SK-N-SH (cell line): Measurements from ENCODE around the gene MBD6. TPM values are rescaled to one million over a fixed set of nuclear protein-coding genes. Genes with fewer than 3 reads are reported as not detected.

Source experiments
- CTCF ChIA-PET: fragments of 300-600, 350-600 bp; formaldehyde crosslinking; extraction: SDS; loops from one replicate; lab custom pipeline; 2021; lab: Yijun Ruan, JAX
- POLR2A ChIA-PET: fragments of 350-600 bp; sonication (Branson Sonifier 250); formaldehyde crosslinking; extraction: SDS; loops from one replicate; lab custom pipeline; 2020; ENCODE audit warnings: antibody characterized with exemption, inconsistent platforms; lab: Yijun Ruan, JAX
- DNase-seq: peaks from one replicate; pipeline ENCODE4 v3.0.0; 2012
- H2AFZ ChIP-seq: fragments of 200-600 bp; sonication (generic); 2 replicates; pipeline ENCODE4 v1.8.1; 2016; ENCODE audit warnings: antibody characterized with exemption, mild to moderate bottlenecking, low read depth
- H3F3A ChIP-seq: fragments of 200-600 bp; sonication (generic); replicated peaks from 2 replicates; pipeline ENCODE3; 2016; ENCODE audit warnings: antibody characterized with exemption, mild to moderate bottlenecking; ENCODE audit not compliant: insufficient read depth
- H3K27ac ChIP-seq, 2 experiments: fragments of 200-500 bp in 1 of 2; fragments of 200-600 bp in 1 of 2; sonication (Bioruptor generic) in 1 of 2; sonication (generic), shearing (Covaris generic) in 1 of 2; 2 replicates each; pipeline versions ENCODE4 v1.5.1 to v1.6.1; 2014 to 2016; ENCODE audit warnings: low read depth in 2 of 2, inconsistent platforms in 1 of 2, low read length in 1 of 2, mild to moderate bottlenecking in 1 of 2, mixed read lengths in 1 of 2
- H3K27me3 ChIP-seq: fragments of 200-600 bp; sonication (generic), shearing (Covaris generic); 2 replicates; pipeline ENCODE4 v1.6.1; 2016; ENCODE audit warnings: mixed run types; ENCODE audit not compliant: insufficient read depth
- H3K36me3 ChIP-seq, 2 experiments: fragments of 200-500 bp in 1 of 2; fragments of 200-600 bp in 1 of 2; sonication (Bioruptor generic) in 1 of 2; sonication (generic) in 1 of 2; replicated peaks in 1 of 2; 2 replicates each; pipeline versions ENCODE3 to v1.5.1; 2014 to 2016; ENCODE audit warnings: low read length in 1 of 2, mild to moderate bottlenecking in 1 of 2; ENCODE audit not compliant: insufficient read depth in 2 of 2, control insufficient read depth in 1 of 2
- H3K4me1 ChIP-seq, 2 experiments: fragments of 200-500 bp in 1 of 2; fragments of 200-600 bp in 1 of 2; sonication (Bioruptor generic) in 1 of 2; sonication (generic), shearing (Covaris generic) in 1 of 2; 2 replicates each; pipeline versions ENCODE4 v1.5.1 to v1.6.1; 2014 to 2016; ENCODE audit warnings: low read depth in 1 of 2, low read length in 1 of 2, mixed run types in 1 of 2; ENCODE audit not compliant: insufficient read depth in 2 of 2, control insufficient read depth in 1 of 2
- H3K4me2 ChIP-seq: fragments of 200-600 bp; sonication (generic), shearing (Covaris generic); 2 replicates; pipeline ENCODE4 v1.6.1; 2017; ENCODE audit warnings: mixed run types
- H3K4me3 ChIP-seq, 2 experiments: fragments of 200-500 bp in 1 of 2; fragments of 200-600 bp in 1 of 2; sonication (Bioruptor generic) in 1 of 2; sonication (generic), shearing (Covaris generic) in 1 of 2; 2 replicates each; pipeline versions ENCODE4 v1.5.1 to v1.8.1; 2014 to 2016; ENCODE audit warnings: low read depth in 2 of 2, inconsistent platforms in 1 of 2, low read length in 1 of 2, mild to moderate bottlenecking in 1 of 2, mixed read lengths in 1 of 2, moderate library complexity in 1 of 2
- H3K79me2 ChIP-seq: fragments of 200-600 bp; sonication (generic); 2 replicates; pipeline ENCODE4 v1.8.1; 2017; ENCODE audit warnings: mild to moderate bottlenecking; ENCODE audit not compliant: insufficient read depth
- H3K9ac ChIP-seq: fragments of 200-600 bp; sonication (generic); 2 replicates; pipeline ENCODE4 v1.6.1; 2017; ENCODE audit warnings: mixed run types
- H3K9me2 ChIP-seq: fragments of 200-600 bp; sonication (generic); 2 replicates; pipeline ENCODE4 v1.6.1; 2017; ENCODE audit warnings: mixed run types
- H3K9me3 ChIP-seq: fragments of 200-600 bp; sonication (generic); 2 replicates; pipeline ENCODE4 v1.6.1; 2017; ENCODE audit warnings: mixed run types, mild to moderate bottlenecking, moderate library complexity
- H4K20me1 ChIP-seq: fragments of 200-600 bp; sonication (generic); 2 replicates; pipeline ENCODE4 v1.6.1; 2017; ENCODE audit warnings: mild to moderate bottlenecking, mixed run types; ENCODE audit not compliant: insufficient read depth
- CHD2 ChIP-seq: fragments of 150-350 bp; IDR thresholded peaks from 2 replicates; pipeline ENCODE4 v1.6.1; 2018; ENCODE audit warnings: low read length; ENCODE audit not compliant: partially characterized antibody
- ELF1 ChIP-seq: IDR thresholded peaks from 2 replicates; pipeline ENCODE4 v1.4.0; 2012
- EP300 ChIP-seq, 2 experiments: IDR thresholded peaks; 2 replicates each; pipeline versions ENCODE4 v1.4.0 to v1.6.1; 2012; ENCODE audit warnings: borderline replicate concordance in 1 of 2, low read depth in 1 of 2, low read length in 1 of 2
- EZH2phosphoT487 ChIP-seq: fragments of 200-600 bp; sonication (generic); IDR thresholded peaks from 2 replicates; pipeline ENCODE4 v1.6.1; 2017; ENCODE audit warnings: low read depth, mixed run types, mild to moderate bottlenecking, antibody characterized with exemption, moderate library complexity, borderline replicate concordance
- FOSL2 ChIP-seq: IDR thresholded peaks from 2 replicates; pipeline ENCODE4 v1.4.0; 2012; ENCODE audit warnings: low read depth, mild to moderate bottlenecking, moderate library complexity, borderline replicate concordance
- FOXJ3 ChIP-seq: sonication (generic); formaldehyde crosslinking; IDR thresholded peaks from 2 replicates; pipeline ENCODE4 v1.5.1; 2020; ENCODE audit warnings: mild to moderate bottlenecking, missing genetic modification reagents
- GABPA ChIP-seq: IDR thresholded peaks from 2 replicates; pipeline ENCODE4 v1.4.0; 2012; ENCODE audit warnings: low read depth, mild to moderate bottlenecking
- MAX ChIP-seq: IDR thresholded peaks from 2 replicates; pipeline ENCODE4 v1.4.0; 2012; ENCODE audit warnings: low read depth
- MEF2A ChIP-seq: IDR thresholded peaks from 2 replicates; pipeline ENCODE4 v1.4.0; 2012; ENCODE audit warnings: low read depth, borderline replicate concordance
- MXI1 ChIP-seq: IDR thresholded peaks from 2 replicates; pipeline ENCODE4 v1.6.1; 2012; ENCODE audit warnings: mild to moderate bottlenecking, low read depth, low read length, improper control_type of control experiment
- NFIC ChIP-seq: IDR thresholded peaks from 2 replicates; pipeline ENCODE4 v1.4.0; 2012; ENCODE audit warnings: borderline replicate concordance
- NRF1 ChIP-seq: IDR thresholded peaks from 2 replicates; pipeline ENCODE4 v1.6.1; 2012; ENCODE audit warnings: low read depth, mild to moderate bottlenecking, low read length
- PBX3 ChIP-seq: IDR thresholded peaks from 2 replicates; pipeline ENCODE4; 2012
- POLR2AphosphoS5 ChIP-seq: IDR thresholded peaks from 2 replicates; pipeline ENCODE4 v1.6.1; 2012; ENCODE audit warnings: low read depth, low read length
- RAD21 ChIP-seq: IDR thresholded peaks from 2 replicates; pipeline ENCODE4 v1.6.1; 2012; ENCODE audit warnings: mild to moderate bottlenecking, low read length
- RCOR1 ChIP-seq: fragments of 150-350 bp; IDR thresholded peaks from 2 replicates; pipeline ENCODE4 v1.6.1; 2017; ENCODE audit warnings: antibody characterized with exemption, low read length
- RFX5 ChIP-seq: IDR thresholded peaks from 2 replicates; pipeline ENCODE4 v1.6.1; 2012; ENCODE audit warnings: mild to moderate bottlenecking, improper control_type of control experiment, low read length
- RXRA ChIP-seq: IDR thresholded peaks from 2 replicates; pipeline ENCODE4 v1.4.0; 2012; ENCODE audit warnings: low read depth, mild to moderate bottlenecking, borderline replicate concordance
- SIN3A ChIP-seq: IDR thresholded peaks from 2 replicates; pipeline ENCODE4 v1.6.1; 2012; ENCODE audit warnings: low read depth, mild to moderate bottlenecking, low read length, moderate library complexity, borderline replicate concordance
- TAF1 ChIP-seq: IDR thresholded peaks from 2 replicates; pipeline ENCODE4 v1.6.1; 2012; ENCODE audit warnings: low read depth, mild to moderate bottlenecking, low read length, moderate library complexity, borderline replicate concordance
- TEAD4 ChIP-seq: IDR thresholded peaks from 2 replicates; pipeline ENCODE4 v1.4.0; 2012; ENCODE audit warnings: mild to moderate bottlenecking, borderline replicate concordance; ENCODE audit not compliant: insufficient read depth
- USF2 ChIP-seq: fragments of 150-350 bp; IDR thresholded peaks from 2 replicates; pipeline ENCODE4 v1.6.1; 2017; ENCODE audit warnings: antibody characterized with exemption, low read length, low read depth, borderline replicate concordance
- ZBTB33 ChIP-seq: IDR thresholded peaks from 2 replicates; pipeline ENCODE4 v1.4.0; 2012; ENCODE audit warnings: low read depth, borderline replicate concordance
- WGBS: methylation state at CpG from one replicate; pipeline ENCODE4 v1.1.6; 2017; ENCODE audit warnings: low lambda C conversion rate; 5-methylcytosine and 5-hydroxymethylcytosine counted together
- polyA plus RNA-seq, 3 experiments: library from polyadenylated mRNA; depleted of rRNA; stranded (reverse); fragments of >200 nt; gene quantifications; 2 replicates each; pipeline ENCODE4 v1.2.3, GENCODE V29; 2012
- TF ChIP-seq, protein P1 (sequence below): IDR thresholded peaks from 2 replicates; pipeline ENCODE4 v1.4.0; 2012; ENCODE audit warnings: low read depth, borderline replicate concordance

The MBD6 gene
- polyA plus RNA-seq, 1 of the 3 experiments (the other 2 are of a cell fraction): 8.6 TPM

DNA sequence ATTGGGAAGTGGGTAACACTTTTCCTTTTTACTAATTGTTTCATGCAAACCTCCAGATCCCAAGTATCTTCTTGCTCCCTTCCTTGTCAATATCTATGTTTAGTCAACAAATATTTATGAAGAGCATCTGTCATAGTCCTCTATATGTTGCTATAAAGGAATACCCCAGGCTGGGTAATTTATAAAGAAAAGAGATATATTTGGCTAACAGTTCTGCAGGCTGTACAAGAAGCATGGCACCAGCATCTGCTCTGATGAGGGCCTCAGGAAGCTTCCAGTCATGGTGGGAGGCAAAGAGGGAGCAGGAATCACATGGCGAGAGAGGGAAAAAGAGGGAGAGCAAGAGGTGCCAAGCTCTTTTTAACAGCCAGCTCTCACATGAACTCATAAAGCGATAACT, 31.8 kb downstream of the MBD6 start:
- peaks cover 4 to 30% of the 10 kb centered on the region in 2 experiments; a peak in 3 of 4 replicates for H3K4me1 ChIP-seq
- CTCF ChIA-PET: interaction anchor here (1.0 to 5.1 kb wide), 2 partner anchors 29 to 77 kb away, joined by 3 to 24 read pairs; no protein-coding TSS in a partner anchor
- 81% methylated on average over 2 of the region's 2 CpGs for WGBS

GRCh38 chr12:57554897-57555296, 32.3 kb downstream of the MBD6 start:
- no peaks in the 10 kb centered on the region for H4K20me1 ChIP-seq
- no peak overlapping the region for H3K9ac ChIP-seq
- ChIA-PET CTCF (interaction anchor here (1.0 to 5.1 kb wide), 2 partner anchors 28 to 76 kb away, joined by 3 to 24 read pairs; no protein-coding TSS in a partner anchor), POLR2A (no interaction called here)
- no peak overlapping the region for H3K4me2 ChIP-seq
- no peaks in the 10 kb centered on the region for H3K27me3 ChIP-seq
- 100% methylated on average over 1 of the region's 1 CpG for WGBS
- peaks cover 4 to 28% of the 10 kb centered on the region in 2 experiments; a peak in 3 of 4 replicates for H3K4me1 ChIP-seq
- H3F3A ChIP-seq: no peaks in the 10 kb centered on the region
- H3K4me3 ChIP-seq: no peak overlapping the region
- H3K9me2 ChIP-seq: no peaks in the 10 kb centered on the region
- H3K9me3 ChIP-seq: no peaks in the 10 kb centered on the region
- no peak overlapping the region for H2AFZ ChIP-seq
- H3K36me3 ChIP-seq: peaks cover 2 to 9% of the 10 kb centered on the region in 2 experiments
- H3K27ac ChIP-seq: no peak overlapping the region
- peaks cover 46% of the 10 kb centered on the region; the same call in 1 of the 2 replicates for H3K79me2 ChIP-seq
- DNase-seq: no peak
- no peak for TF ChIP-seq CHD2
- no peak for TF ChIP-seq SIN3A
- no peak for TF ChIP-seq TAF1
- no peak for TF ChIP-seq MXI1
- TF ChIP-seq ZBTB33: no peak
- no peak for TF ChIP-seq ELF1
- TF ChIP-seq TEAD4: no peak
- TF ChIP-seq USF2: no peak
- no peak for TF ChIP-seq RAD21
- no peak for TF ChIP-seq RXRA
- no peak for TF ChIP-seq RFX5
- TF ChIP-seq NRF1: no peak
- no peak for TF ChIP-seq POLR2AphosphoS5
- no peak for TF ChIP-seq RCOR1

More for the DNA sequence above, 31.8 kb downstream of the MBD6 start:
- Histone ChIP-seq H4K20me1 (no peaks in the 10 kb centered on the region), H2AFZ (no peak overlapping the region), H3K27me3 (no peaks in the 10 kb centered on the region), H3K9me2 (no peaks in the 10 kb centered on the region), H3K4me2 (no peak overlapping the region), H3K9ac (no peak overlapping the region), H3K4me3 (no peak overlapping the region), H3K27ac (no peak overlapping the region), H3K79me2 (peaks cover 47% of the 10 kb centered on the region; the same call in 1 of the 2 replicates), H3F3A (no peaks in the 10 kb centered on the region), H3K36me3 (peaks cover 2 to 9% of the 10 kb centered on the region in 2 experiments), H3K9me3 (no peaks in the 10 kb centered on the region)
- TF ChIP-seq RFX5 (no peak), PBX3 (no peak), NFIC (no peak), RXRA (no peak), MEF2A (no peak), SIN3A (no peak), EP300 (IDR thresholded peaks at IDR 0.05; ENCODE audit: borderline replicate concordance in 1 of 2, low read depth in 1 of 2, low read length in 1 of 2) (no peak), RCOR1 (no peak), EZH2phosphoT487 (no peak), MAX (no peak), GABPA (no peak), FOXJ3 (no peak), FOSL2 (no peak), RAD21 (no peak)
- TF ChIP-seq, protein P1, sequence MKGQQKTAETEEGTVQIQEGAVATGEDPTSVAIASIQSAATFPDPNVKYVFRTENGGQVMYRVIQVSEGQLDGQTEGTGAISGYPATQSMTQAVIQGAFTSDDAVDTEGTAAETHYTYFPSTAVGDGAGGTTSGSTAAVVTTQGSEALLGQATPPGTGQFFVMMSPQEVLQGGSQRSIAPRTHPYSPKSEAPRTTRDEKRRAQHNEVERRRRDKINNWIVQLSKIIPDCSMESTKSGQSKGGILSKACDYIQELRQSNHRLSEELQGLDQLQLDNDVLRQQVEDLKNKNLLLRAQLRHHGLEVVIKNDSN: no peak
- POLR2A ChIA-PET: no interaction called here
- no peak for DNase-seq
